RPMI7951 (cell line): ENCODE results near the gene PTPRG. TPM values are rescaled to one million over a fixed set of nuclear protein-coding genes. Genes with fewer than 3 reads are reported as not detected.
"Not testable (repeated sequence)": the region's sequence is repeated elsewhere in the genome, so short reads cannot be mapped to it uniquely, and the experiment has no call there.

Experiments used
- DNase-seq: peaks from one replicate; pipeline ENCODE4 v3.0.0-alpha.2; 2012; ENCODE audit warnings: low read depth
- total RNA-seq: library from RNA; depleted of rRNA; stranded (reverse); fragments of >200 nt; shearing (Covaris generic); gene quantifications from 2 replicates; pipeline ENCODE4 v1.2.3, GENCODE V29; 2014

Gene PTPRG
- total RNA-seq, 1 experiment from 2014 or later = 43.0 TPM

- peak; percentile 90 for DNase-seq
Measured at GRCh38 chr3:61682671-61683548, 121.5 kb downstream of the PTPRG start.

GRCh38 chr3:61683549-61684236 lies 122.3 kb downstream of the PTPRG start:
- DNase-seq = peak; percentile 13

GRCh38 chr3:61684386-61684785 lies 123.0 kb downstream of the PTPRG start:
- peak; percentile 81 for DNase-seq

- no peak for DNase-seq
Measured at GRCh38 chr3:61685755-61686154, 124.4 kb downstream of the PTPRG start.

- no peak for DNase-seq
Measured at GRCh38 chr3:61686228-61686648, 124.9 kb downstream of the PTPRG start.

DNA sequence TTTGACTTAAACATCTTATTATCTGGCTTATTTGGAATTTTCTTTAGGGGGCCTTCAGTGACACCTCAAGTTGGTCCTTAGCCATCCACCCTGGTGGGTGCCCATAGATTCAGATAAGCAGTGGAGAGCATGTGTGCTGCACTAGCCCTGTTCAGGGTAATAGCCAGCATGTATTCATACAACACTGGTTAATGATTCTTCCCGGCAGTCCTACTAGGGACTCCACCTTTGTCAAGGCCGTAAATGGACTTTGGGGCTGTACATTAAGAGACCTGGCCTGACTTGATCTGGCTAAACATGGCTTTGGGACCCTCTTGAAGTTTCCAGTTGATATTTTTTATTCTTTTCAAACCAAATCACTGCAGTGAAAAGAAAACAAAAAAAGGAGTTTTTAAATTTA lies 125.8 kb downstream of the PTPRG start:
- no peak for DNase-seq

DNA sequence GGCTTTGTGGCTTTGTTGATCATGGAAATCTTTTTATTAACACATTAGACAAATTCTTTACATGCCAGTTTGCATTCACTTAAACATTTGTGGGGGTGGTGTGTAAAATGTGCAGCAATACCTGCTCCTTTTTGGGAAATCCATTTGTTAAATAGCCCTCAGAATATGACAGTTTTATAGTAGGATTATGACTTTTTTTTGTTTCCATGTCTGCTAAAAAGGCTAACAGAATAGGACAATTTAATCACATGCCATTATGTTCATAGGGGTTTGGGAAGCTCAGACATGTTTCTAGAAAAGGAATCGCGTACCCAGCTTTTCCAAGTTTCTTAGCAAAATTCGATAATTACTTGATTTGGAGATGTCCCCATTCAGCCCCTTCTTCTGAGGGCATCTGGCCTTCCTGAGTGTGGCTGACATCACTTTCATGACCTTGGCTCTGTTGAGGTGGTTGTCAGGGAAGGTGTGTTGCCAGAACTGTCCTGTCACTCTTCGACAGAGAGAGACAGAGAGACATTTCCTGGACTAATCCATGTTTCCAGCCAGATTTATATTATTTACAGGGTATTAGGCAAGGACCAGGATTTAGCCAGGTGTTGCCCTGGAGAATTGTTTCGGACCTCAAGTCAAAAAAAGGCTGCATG lies 126.4 kb downstream of the PTPRG start:
- no peak for DNase-seq

GRCh38 chr3:61688307-61688984 lies 127.1 kb downstream of the PTPRG start:
- no peak for DNase-seq

DNA sequence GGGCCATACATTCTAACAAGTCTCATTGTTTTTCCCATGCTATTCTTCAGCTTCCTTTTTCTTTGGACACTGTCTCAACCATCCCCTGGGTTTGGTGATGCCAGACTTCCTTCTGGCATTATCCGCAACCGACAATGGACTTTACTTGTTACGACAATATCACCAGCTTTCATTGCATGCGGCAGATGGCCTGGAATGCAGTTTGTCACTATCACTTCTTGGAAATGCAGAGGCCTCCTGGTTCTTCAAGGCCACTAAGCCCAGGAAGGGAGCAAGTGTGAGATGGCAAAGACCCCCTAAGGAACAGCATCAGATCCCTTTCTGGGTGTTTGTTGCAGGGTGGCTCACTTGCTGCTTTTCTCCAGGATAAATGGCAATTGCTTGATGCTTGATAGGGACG lies 128.6 kb downstream of the PTPRG start:
- no peak for DNase-seq

DNA sequence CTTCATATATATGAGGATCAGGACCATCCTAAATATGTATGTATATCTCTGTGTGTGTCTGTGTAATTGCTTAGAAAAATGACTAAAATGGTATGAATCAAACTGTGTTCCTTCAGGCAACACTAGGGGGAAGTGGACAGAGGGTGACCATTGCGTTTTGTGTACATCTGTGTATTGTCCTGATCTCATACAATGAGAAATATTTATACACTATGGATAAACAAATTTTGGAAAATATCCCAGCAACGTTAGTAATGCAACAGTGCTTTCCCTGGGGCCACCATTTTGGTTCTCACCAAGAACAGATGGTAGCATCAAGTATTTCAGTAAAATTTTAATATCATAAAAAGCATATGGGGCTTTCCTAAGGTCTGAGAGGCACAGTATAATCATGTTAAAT lies 130.1 kb downstream of the PTPRG start:
- DNase-seq = no peak

DNA sequence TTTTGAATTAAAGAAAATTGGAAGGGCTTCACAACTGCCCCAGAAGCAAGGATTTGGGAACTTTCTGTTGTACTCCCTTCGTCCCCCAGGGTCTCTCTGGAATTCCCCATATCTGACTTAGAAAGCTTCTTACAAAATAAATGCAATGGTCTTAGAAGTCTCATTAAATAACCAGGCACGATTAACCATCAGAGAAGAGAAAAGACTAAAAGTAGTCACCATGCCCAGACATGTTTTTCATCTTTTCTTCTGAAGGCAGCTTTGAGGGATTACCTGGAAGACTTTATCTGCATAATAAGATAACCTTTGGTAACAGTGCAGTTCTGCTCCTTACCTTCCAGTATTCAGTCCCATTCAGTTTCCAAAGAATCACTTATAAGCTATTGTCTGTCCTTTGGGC lies 135.9 kb downstream of the PTPRG start:
- DNase-seq = no peak

- DNase-seq = not testable (repeated sequence)
Measured at GRCh38 chr3:61698278-61699072, 137.1 kb downstream of the PTPRG start.

DNA sequence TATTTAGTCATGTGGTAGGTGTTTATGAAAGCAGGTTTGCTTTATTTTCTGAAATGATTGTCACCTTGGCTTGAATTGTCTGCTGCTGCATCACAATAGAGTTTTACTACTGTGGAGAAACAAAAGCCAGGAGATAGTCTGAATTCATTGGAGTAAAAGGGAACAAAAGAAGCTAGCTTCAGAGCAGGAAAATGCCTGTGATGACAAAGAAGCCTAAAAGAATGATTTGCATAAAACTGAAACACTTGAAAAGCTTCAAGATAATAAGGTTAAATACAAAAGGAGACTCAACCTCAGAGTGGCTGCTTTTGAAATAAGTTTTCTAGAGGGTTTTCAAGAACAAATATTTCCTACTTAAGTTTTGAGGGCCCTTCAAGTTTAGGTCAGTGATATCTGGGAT lies 138.3 kb downstream of the PTPRG start:
- no peak for DNase-seq

- no peak for DNase-seq
Measured at GRCh38 chr3:61701011-61701410, 139.6 kb downstream of the PTPRG start.

DNA sequence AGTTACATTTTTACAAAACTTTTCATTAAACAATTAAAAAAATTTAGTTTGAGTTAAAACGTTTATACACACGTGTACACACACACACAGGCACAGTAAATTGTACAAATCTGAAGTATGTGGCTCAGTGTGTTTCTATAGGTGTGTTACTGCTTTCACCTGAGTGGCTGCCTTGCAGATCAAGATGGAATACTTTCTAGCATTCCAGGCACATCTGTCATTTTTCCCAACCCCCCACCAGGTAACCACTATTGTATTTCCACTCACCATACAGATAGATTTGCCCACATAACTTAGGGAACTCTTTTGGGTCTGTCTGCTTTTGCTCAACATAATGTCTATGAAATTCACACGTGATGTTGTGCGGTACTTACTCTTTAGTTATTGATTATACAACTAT lies 141.1 kb downstream of the PTPRG start:
- DNase-seq = no peak

GRCh38 chr3:61704807-61705206 lies 143.4 kb downstream of the PTPRG start:
- no peak for DNase-seq

- DNase-seq = no peak
Measured at GRCh38 chr3:61707492-61707891, 146.1 kb downstream of the PTPRG start.

- DNase-seq = not testable (repeated sequence)
Measured at GRCh38 chr3:61710920-61711319, 149.5 kb downstream of the PTPRG start.

DNA sequence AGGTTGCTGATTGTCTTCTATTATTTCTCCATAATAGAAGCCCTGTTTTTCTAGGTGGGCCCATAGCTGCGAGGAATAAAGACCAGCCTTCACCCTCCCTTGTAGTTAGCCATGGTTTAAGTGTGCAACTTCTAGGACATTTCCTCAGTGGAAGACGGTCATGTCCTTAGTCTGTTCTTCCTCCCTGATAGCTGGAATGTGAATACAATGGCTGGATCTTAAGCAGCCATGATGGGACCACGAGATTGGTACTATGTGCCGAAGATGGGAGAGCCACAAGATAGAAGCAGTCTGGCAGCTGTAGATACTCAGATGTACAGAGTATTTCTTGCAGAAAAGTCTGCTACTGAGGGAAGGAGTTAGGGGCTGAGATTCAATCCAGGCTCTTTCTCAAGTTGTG lies 152.9 kb downstream of the PTPRG start:
- no peak for DNase-seq

DNA sequence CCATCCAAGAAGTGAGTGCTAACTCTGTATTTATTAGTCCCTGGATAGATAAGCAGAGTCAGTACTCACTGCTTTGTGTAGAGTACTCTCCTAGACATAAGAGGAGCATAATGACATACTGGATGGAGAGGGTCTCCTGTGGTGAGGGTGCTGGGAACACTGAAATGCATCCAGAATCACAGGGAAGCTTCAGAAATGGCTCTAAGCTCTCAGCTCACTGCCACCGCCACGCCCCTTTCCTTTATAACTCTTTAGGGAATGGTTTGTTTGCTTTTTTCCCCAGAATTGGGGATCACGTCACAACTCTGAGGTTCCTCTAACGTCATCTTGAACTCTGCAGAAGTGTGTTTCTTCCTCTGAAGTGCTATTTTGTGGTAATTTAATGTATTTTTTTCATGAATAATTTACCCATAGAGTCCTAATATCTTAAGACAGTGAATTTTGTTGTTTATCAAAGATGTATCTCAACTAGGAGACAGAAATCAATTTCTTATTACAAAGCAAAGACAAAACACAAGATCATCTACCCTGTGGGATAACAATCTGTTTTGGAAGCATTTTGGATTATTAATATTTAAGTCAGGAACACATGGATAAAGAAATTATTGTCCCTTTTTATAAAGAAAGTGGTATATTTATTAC lies 154.6 kb downstream of the PTPRG start:
- DNase-seq = no peak

DNA sequence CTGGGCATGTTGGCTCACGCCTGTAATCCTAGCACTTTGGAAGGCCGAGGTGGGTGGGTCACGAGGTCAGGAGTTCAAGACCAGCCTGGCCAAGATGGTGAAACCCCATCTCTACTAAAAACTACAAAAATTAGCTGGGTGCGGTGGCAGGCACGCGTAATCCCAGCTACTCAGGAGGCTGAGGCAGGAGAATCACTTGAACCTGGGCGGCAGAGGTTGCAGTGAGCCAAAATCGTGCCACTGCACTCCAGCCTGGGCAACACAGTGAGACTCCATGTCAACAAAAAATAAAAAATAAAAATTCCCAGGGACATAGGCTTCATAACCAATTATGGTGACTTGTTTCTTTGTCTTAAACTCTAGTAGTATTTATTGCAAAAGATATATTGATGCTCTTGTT lies 155.3 kb downstream of the PTPRG start:
- not testable (repeated sequence) for DNase-seq
